Glutamatergic neuron (in vitro differentiated cells): ENCODE data around the gene MALAT1. TPM values are rescaled to one million over a fixed set of nuclear protein-coding genes. Genes with fewer than 3 reads are reported as not detected.
"Not testable (repeated sequence)": the region's sequence is repeated elsewhere in the genome, so short reads cannot be mapped to it uniquely, and the experiment has no call there.

Experiments used
- DNase-seq: peaks from one replicate; pipeline ENCODE4 v3.0.0; 2022
- H3K27ac Mint-ChIP-seq: one replicate; pipeline ENCODE4 v1.8.0; 2020; ENCODE audit warnings: mild to moderate bottlenecking, mixed read lengths, inconsistent platforms; ENCODE audit not compliant: unreplicated experiment
- H3K27me3 Mint-ChIP-seq: one replicate; pipeline ENCODE4 v1.8.0; 2020; ENCODE audit warnings: mild to moderate bottlenecking, moderate library complexity, mixed read lengths, inconsistent platforms; ENCODE audit not compliant: unreplicated experiment
- H3K36me3 Mint-ChIP-seq: one replicate; pipeline ENCODE4 v1.8.0; 2020; ENCODE audit warnings: mild to moderate bottlenecking, mixed read lengths, inconsistent platforms; ENCODE audit not compliant: unreplicated experiment
- H3K4me1 Mint-ChIP-seq: one replicate; pipeline ENCODE4 v1.8.0; 2020; ENCODE audit warnings: mild to moderate bottlenecking, low read depth, mixed read lengths, inconsistent platforms; ENCODE audit not compliant: unreplicated experiment
- H3K4me3 Mint-ChIP-seq: one replicate; pipeline ENCODE4 v1.8.0; 2020; ENCODE audit warnings: mild to moderate bottlenecking, mixed read lengths, inconsistent platforms; ENCODE audit not compliant: unreplicated experiment
- H3K9me3 Mint-ChIP-seq: one replicate; pipeline ENCODE4 v1.8.0; 2020; ENCODE audit warnings: mild to moderate bottlenecking, moderate library complexity, mixed read lengths, inconsistent platforms; ENCODE audit not compliant: unreplicated experiment
- total RNA-seq: library from RNA; stranded (reverse); fragmentation: NEBNext Ultra II Directional; extraction: Animal tissue kit (Norgen Biotek cat#: 25700); gene quantifications from one replicate; pipeline ENCODE4 v1.2.1, GENCODE V29; 2021; ENCODE audit not compliant: unreplicated experiment
- TF ChIP-seq, protein P1 (sequence below): fragments of 200-600 bp; sonication (generic); IDR thresholded peaks from one replicate; pipeline ENCODE4 v1.5.0; 2021; ENCODE audit not compliant: partially characterized antibody, unreplicated experiment

The MALAT1 gene
- total RNA-seq, 1 donor from 2014 or later = 18,218 TPM

DNA sequence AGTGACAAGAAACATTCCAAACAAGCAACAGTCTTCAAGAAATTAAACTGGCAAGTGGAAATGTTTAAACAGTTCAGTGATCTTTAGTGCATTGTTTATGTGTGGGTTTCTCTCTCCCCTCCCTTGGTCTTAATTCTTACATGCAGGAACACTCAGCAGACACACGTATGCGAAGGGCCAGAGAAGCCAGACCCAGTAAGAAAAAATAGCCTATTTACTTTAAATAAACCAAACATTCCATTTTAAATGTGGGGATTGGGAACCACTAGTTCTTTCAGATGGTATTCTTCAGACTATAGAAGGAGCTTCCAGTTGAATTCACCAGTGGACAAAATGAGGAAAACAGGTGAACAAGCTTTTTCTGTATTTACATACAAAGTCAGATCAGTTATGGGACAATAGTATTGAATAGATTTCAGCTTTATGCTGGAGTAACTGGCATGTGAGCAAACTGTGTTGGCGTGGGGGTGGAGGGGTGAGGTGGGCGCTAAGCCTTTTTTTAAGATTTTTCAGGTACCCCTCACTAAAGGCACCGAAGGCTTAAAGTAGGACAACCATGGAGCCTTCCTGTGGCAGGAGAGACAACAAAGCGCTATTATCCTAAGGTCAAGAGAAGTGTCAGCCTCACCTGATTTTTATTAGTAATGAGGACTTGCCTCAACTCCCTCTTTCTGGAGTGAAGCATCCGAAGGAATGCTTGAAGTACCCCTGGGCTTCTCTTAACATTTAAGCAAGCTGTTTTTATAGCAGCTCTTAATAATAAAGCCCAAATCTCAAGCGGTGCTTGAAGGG, 6.0 kb downstream of the MALAT1 start:
- TF ChIP-seq, protein P1, sequence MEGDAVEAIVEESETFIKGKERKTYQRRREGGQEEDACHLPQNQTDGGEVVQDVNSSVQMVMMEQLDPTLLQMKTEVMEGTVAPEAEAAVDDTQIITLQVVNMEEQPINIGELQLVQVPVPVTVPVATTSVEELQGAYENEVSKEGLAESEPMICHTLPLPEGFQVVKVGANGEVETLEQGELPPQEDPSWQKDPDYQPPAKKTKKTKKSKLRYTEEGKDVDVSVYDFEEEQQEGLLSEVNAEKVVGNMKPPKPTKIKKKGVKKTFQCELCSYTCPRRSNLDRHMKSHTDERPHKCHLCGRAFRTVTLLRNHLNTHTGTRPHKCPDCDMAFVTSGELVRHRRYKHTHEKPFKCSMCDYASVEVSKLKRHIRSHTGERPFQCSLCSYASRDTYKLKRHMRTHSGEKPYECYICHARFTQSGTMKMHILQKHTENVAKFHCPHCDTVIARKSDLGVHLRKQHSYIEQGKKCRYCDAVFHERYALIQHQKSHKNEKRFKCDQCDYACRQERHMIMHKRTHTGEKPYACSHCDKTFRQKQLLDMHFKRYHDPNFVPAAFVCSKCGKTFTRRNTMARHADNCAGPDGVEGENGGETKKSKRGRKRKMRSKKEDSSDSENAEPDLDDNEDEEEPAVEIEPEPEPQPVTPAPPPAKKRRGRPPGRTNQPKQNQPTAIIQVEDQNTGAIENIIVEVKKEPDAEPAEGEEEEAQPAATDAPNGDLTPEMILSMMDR = no peak
- H3K4me1 Mint-ChIP-seq = peaks cover 23% of the 10 kb centered on the region
- H3K4me3 Mint-ChIP-seq = no peak overlapping the region
- H3K9me3 Mint-ChIP-seq = peaks cover 45% of the 10 kb centered on the region
- H3K27me3 Mint-ChIP-seq = peaks cover 24% of the 10 kb centered on the region
- peak overlapping the region; percentile 84 for H3K27ac Mint-ChIP-seq
- peaks cover 30% of the 10 kb centered on the region for H3K36me3 Mint-ChIP-seq
- no peak for DNase-seq

GRCh38 chr11:65505466-65506289, 6.8 kb downstream of the MALAT1 start:
- Mint-ChIP-seq H3K27me3 (peaks cover 24% of the 10 kb centered on the region), H3K4me3 (no peak overlapping the region), H3K27ac (peak overlapping the region; percentile 53), H3K36me3 (peaks cover 30% of the 10 kb centered on the region), H3K9me3 (peaks cover 45% of the 10 kb centered on the region), H3K4me1 (peaks cover 23% of the 10 kb centered on the region)
- TF ChIP-seq, protein P1 = no peak
- no peak for DNase-seq

DNA sequence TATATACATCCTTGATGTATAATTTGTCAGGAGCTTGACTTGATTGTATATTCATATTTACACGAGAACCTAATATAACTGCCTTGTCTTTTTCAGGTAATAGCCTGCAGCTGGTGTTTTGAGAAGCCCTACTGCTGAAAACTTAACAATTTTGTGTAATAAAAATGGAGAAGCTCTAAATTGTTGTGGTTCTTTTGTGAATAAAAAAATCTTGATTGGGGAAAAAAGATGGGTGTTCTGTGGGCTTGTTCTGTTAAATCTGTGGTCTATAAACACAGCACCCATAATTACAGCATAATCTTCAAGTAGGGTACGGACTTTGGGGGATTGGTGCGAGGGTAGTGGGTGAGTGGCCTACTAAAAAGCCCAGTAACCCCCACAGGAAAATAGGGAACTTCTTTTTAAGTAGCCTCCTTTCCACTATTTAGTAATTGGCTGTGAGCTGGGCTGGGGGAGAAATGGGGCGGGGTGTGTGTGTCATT, 7.5 kb downstream of the MALAT1 start:
- H3K27ac Mint-ChIP-seq = peak overlapping the region; percentile 53

DNA sequence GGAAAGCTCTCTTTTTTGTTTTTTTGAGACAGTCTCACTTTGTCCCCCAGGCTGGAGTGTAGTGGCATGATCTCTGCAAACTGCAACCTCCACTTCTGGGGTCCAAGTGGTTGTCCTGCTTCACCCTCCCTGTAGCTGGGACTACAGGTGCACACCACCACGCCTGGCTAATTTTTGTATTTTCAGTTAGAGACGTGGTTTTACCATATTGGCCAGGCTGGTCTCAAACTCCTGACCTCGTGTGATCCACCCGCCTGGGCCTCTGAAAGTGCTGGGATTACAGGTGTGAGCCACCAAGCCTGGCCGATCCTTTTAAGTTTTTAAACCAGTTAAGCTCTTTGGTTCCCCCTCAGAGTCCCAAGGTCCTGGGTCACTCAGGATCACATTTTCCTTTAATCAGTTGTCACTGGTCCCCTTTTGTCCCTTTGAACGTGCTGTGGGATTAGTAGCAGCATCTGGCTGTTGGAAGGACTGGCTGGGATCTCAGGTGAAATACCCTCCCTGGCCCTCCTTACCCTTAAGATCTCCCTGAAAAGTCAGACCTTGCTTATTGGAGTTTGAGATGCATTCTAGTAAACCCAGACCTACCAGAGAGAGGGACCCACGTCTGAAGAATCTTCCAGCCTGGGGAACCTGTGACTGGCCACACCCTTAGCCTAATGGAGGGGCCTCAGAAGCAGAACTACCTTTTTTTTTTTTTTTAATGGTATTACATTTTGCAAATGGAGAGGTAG, 8.1 kb downstream of the MALAT1 start:
- DNase-seq = no peak
- Mint-ChIP-seq H3K27ac (peak overlapping the region; percentile 53), H3K27me3 (peaks cover 24% of the 10 kb centered on the region), H3K4me1 (peaks cover 23% of the 10 kb centered on the region), H3K9me3 (peaks cover 38% of the 10 kb centered on the region), H3K36me3 (peaks cover 23% of the 10 kb centered on the region), H3K4me3 (no peak overlapping the region)
- TF ChIP-seq, protein P1 = no peak

More for the DNA sequence above, 7.5 kb downstream of the MALAT1 start:
- Mint-ChIP-seq H3K4me3 (no peak overlapping the region), H3K36me3 (peaks cover 29% of the 10 kb centered on the region), H3K4me1 (peaks cover 23% of the 10 kb centered on the region), H3K9me3 (peaks cover 44% of the 10 kb centered on the region), H3K27me3 (peaks cover 24% of the 10 kb centered on the region)
- TF ChIP-seq, protein P1 = no peak
- DNase-seq = no peak

DNA sequence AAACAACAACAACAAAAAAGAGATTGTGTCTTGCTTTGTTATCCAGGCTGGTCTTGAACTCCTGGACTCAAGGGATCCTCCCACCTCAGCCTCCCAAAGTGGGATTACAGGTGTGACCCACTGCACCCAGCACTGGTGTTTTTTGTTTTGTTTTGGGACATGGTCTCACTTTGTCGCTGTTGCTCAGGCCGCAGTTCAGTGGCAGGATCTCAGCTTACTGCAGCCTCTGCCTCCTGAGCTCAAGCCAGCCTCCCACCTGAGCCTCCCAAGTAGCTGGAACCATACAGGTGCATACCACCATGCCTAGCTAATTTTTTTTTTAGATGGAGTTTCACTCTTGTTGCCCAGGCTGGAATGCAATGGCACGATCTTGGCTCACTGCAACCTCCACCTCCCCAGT, 13.5 kb downstream of the MALAT1 start:
- H3K27ac Mint-ChIP-seq, H3K4me1 Mint-ChIP-seq, H3K36me3 Mint-ChIP-seq: not testable (repeated sequence)

More for the DNA sequence above, 13.5 kb downstream of the MALAT1 start:
- peaks cover 11% of the 10 kb centered on the region for H3K27me3 Mint-ChIP-seq
- not testable (repeated sequence) for H3K4me3 Mint-ChIP-seq, DNase-seq, H3K9me3 Mint-ChIP-seq
